HepG2 (cell line): Measurements from ENCODE around the gene SMURF1. TPM values are rescaled to one million over a fixed set of nuclear protein-coding genes. Genes with fewer than 3 reads are reported as not detected.

Source experiments
- ATAC-seq: fragments of 200-7000 bp; cut with Tn5 transposase; 3 replicates; pipeline ENCODE4 v1.9.1; 2020; ENCODE audit warnings: mild to moderate bottlenecking, moderate library complexity
- BruUV-seq: library from RNA; stranded (reverse); fragments of 400-500 nt; replicated peaks from 2 replicates; lab custom pipeline; 2021; lab: Mats Ljungman, UMichigan
- CTCF ChIA-PET: fragments of 300-600 bp; formaldehyde crosslinking; extraction: SDS; loops from one replicate; lab custom pipeline; 2021; ENCODE audit warnings: low total read pairs, inconsistent platforms, low intra/inter-chr PET ratio; lab: Yijun Ruan, JAX
- POLR2A ChIA-PET: fragments of 350-600 bp; sonication (Branson Sonifier 250); formaldehyde crosslinking; loops from one replicate; lab custom pipeline; 2020; ENCODE audit warnings: antibody characterized with exemption, inconsistent platforms; lab: Yijun Ruan, JAX
- DNase-seq: peaks from one replicate; pipeline ENCODE4 v3.0.0-alpha.2; 2015; ENCODE audit warnings: low spot score
- FAIRE-seq: peaks from 3 replicates; lab custom pipeline; 2011; peaks lifted over from hg19 to GRCh38; lab: Jason Lieb, UNC
- H2AFZ ChIP-seq: one replicate; pipeline ENCODE4 v1.6.1; 2011; ENCODE audit warnings: low read length, inconsistent platforms
- H3K27ac ChIP-seq: fragments of 300-600 bp; 3 replicates; pipeline ENCODE4 v1.8.0; 2011; ENCODE audit warnings: mixed run types, mild to moderate bottlenecking, mixed read lengths, low read length, inconsistent platforms; ENCODE audit not compliant: insufficient read depth; ENCODE audit errors: extremely low read length
- H3K27me3 ChIP-seq, 2 experiments: fragments of 200-600 bp in 1 of 2; 2 replicates in 1 of 2; 3 replicates in 1 of 2; pipeline versions ENCODE4 v1.6.0 to v1.8.0; 2011; ENCODE audit warnings: low read length in 2 of 2, mild to moderate bottlenecking in 2 of 2, moderate library complexity in 2 of 2, inconsistent platforms in 1 of 2; ENCODE audit not compliant: insufficient read depth in 2 of 2, control insufficient read depth in 1 of 2
- H3K36me3 ChIP-seq, 2 experiments: fragments of 200-600 bp in 1 of 2; replicated peaks in 1 of 2; 2 replicates in 1 of 2; 3 replicates in 1 of 2; pipeline versions ENCODE4 v1.5.1 to v1.8.0; 2011; ENCODE audit warnings: low read length in 2 of 2, inconsistent platforms in 1 of 2; ENCODE audit not compliant: insufficient read depth in 2 of 2, control insufficient read depth in 1 of 2
- H3K4me1 ChIP-seq: 2 replicates; pipeline ENCODE4 v1.5.1; 2012; ENCODE audit warnings: low read length, inconsistent platforms; ENCODE audit not compliant: insufficient read depth
- H3K4me2 ChIP-seq: 2 replicates; pipeline ENCODE4 v1.6.0; 2011; ENCODE audit warnings: low read depth, low read length, inconsistent platforms
- H3K4me3 ChIP-seq, 3 experiments: fragments of 200-600 bp in 1 of 3; sonication (generic), shearing (Covaris generic) in 1 of 3; replicated peaks in 1 of 3; 2 replicates each; pipeline ENCODE4 v1.5.1; 2011 to 2016; ENCODE audit warnings: low read length in 3 of 3, inconsistent platforms in 2 of 3, low read depth in 2 of 3, mild to moderate bottlenecking in 2 of 3, control low read depth in 1 of 3, mixed read lengths in 1 of 3; ENCODE audit not compliant: insufficient read depth in 1 of 3
- H3K79me2 ChIP-seq: one replicate; pipeline ENCODE4 v1.6.1; 2011; ENCODE audit warnings: low read length, inconsistent platforms; ENCODE audit not compliant: insufficient read depth
- H3K9ac ChIP-seq: 2 replicates; pipeline ENCODE4 v1.6.0; 2011; ENCODE audit warnings: mild to moderate bottlenecking, low read depth, low read length, inconsistent platforms; ENCODE audit not compliant: insufficient read depth
- H3K9me3 ChIP-seq: 2 replicates; pipeline ENCODE4 v1.5.1; 2012; ENCODE audit warnings: mild to moderate bottlenecking, low read length
- H4K20me1 ChIP-seq: 2 replicates; pipeline ENCODE4 v1.6.0; 2011; ENCODE audit warnings: inconsistent platforms, mild to moderate bottlenecking, low read length, moderate library complexity; ENCODE audit not compliant: insufficient read depth
- FOXO1 ChIP-seq: sonication (generic); formaldehyde crosslinking; IDR thresholded peaks from 2 replicates; pipeline ENCODE4 v1.4.0; 2020; ENCODE audit warnings: missing genetic modification reagents
- KAT8 ChIP-seq: IDR thresholded peaks from 2 replicates; pipeline ENCODE4 v1.6.1; 2016; ENCODE audit warnings: missing genetic modification reagents, missing compliant biosample characterization
- MIER3 ChIP-seq: IDR thresholded peaks from 2 replicates; pipeline ENCODE4 v1.6.1; 2016; ENCODE audit warnings: missing compliant biosample characterization, borderline replicate concordance
- NFE2 ChIP-seq: sonication (generic); formaldehyde crosslinking; IDR thresholded peaks from 2 replicates; pipeline ENCODE4 v1.4.0; 2020; ENCODE audit warnings: missing genetic modification reagents
- NKX3-1 ChIP-seq: sonication (generic); formaldehyde crosslinking; IDR thresholded peaks from 2 replicates; pipeline ENCODE4 v1.5.0; 2020; ENCODE audit warnings: missing genetic modification reagents
- SOX6 ChIP-seq, 2 experiments: fragments of 450-650 bp in 1 of 2; sonication (generic) in 1 of 2; formaldehyde crosslinking in 1 of 2; IDR thresholded peaks; 2 replicates each; pipeline versions ENCODE4 v1.4.0 to v1.6.1; 2017 to 2020; ENCODE audit warnings: antibody characterized with exemption in 1 of 2, mild to moderate bottlenecking in 1 of 2, missing genetic modification reagents in 1 of 2
- TFDP2 ChIP-seq: sonication (generic); formaldehyde crosslinking; IDR thresholded peaks from 2 replicates; pipeline ENCODE4 v1.4.0; 2020; ENCODE audit warnings: missing genetic modification reagents
- ZFP41 ChIP-seq: sonication (generic); formaldehyde crosslinking; IDR thresholded peaks from 2 replicates; pipeline ENCODE4 v1.4.0; 2020; ENCODE audit warnings: mild to moderate bottlenecking, missing genetic modification reagents, borderline replicate concordance
- ZNF24 ChIP-seq: fragments of 450-650 bp; IDR thresholded peaks from 2 replicates; pipeline ENCODE4 v1.6.1; 2017; ENCODE audit warnings: antibody characterized with exemption, mild to moderate bottlenecking
- ZNF557 ChIP-seq: sonication (generic); formaldehyde crosslinking; IDR thresholded peaks from 2 replicates; pipeline ENCODE4 v1.4.0; 2020; ENCODE audit warnings: missing genetic modification reagents
- ZNF704 ChIP-seq: sonication (generic); formaldehyde crosslinking; IDR thresholded peaks from 2 replicates; pipeline ENCODE4 v1.8.1; 2023; ENCODE audit warnings: mild to moderate bottlenecking, inconsistent platforms, moderate library complexity, missing genetic modification reagents, borderline replicate concordance
- ZNF724P ChIP-seq: sonication (generic); formaldehyde crosslinking; IDR thresholded peaks from 2 replicates; pipeline ENCODE4 v1.8.0; 2022; ENCODE audit warnings: missing genetic modification reagents, borderline replicate concordance
- ZSCAN12 ChIP-seq: sonication (generic); formaldehyde crosslinking; IDR thresholded peaks from 2 replicates; pipeline ENCODE4 v1.9.0; 2021; ENCODE audit warnings: mild to moderate bottlenecking, missing genetic modification reagents
- ZZZ3 ChIP-seq: sonication (generic); formaldehyde crosslinking; IDR thresholded peaks from 2 replicates; pipeline ENCODE4 v1.4.0; 2020; ENCODE audit warnings: missing genetic modification reagents, mild to moderate bottlenecking, borderline replicate concordance
- WGBS: methylation state at CpG from one replicate; pipeline ENCODE4 v1.1.6; 2017; ENCODE audit warnings: low lambda C conversion rate; 5-methylcytosine and 5-hydroxymethylcytosine counted together
- in situ Hi-C: cut with HindIII; loops from 2 replicates; pipeline ENCODE4 v1.10.0; 2017; ENCODE audit warnings: low pct_unique_long_range_greater_than_20kb; ENCODE audit not compliant: extremely low pct_ligation_motif_present
- intact Hi-C: fragments of 100-400 bp; cut with micrococcal nuclease; formaldehyde crosslinking; loops from one replicate; pipeline ENCODE4 v1.10.0; 2022; ENCODE audit not compliant: unreplicated experiment
- polyA plus RNA-seq, 8 experiments: library from polyadenylated mRNA; depleted of rRNA in 3 of 8; stranded (reverse) in 7 of 8; unstranded in 1 of 8; fragments of >200 nt; fragmentation: Illumina TruSeq in 4 of 8; extraction: Trizol in 4 of 8; gene quantifications; 2 replicates each; pipeline versions ENCODE4 v1.2.1 to v1.2.3, GENCODE V29; 2011 to 2016; ENCODE audit warnings: low read depth in 4 of 8, missing spikeins in 1 of 8, mixed read lengths in 1 of 8; ENCODE audit not compliant: insufficient read depth in 1 of 8
- total RNA-seq, 5 experiments: library from RNA; depleted of rRNA; stranded (reverse); fragments of >200 nt; fragmentation: Illumina TruSeq; extraction: Trizol; gene quantifications; 2 replicates each; pipeline ENCODE4 v1.2.3, GENCODE V29; 2016; ENCODE audit warnings: low read depth in 1 of 5

The SMURF1 gene
- total and polyA plus RNA-seq, 2 of the 13 experiments (the other 11 are each of a cell fraction or from before 2014, with no cell fraction given), result 8.3 to 11.1 TPM

GRCh38 chr7:99004781-99005500, 139.0 kb downstream of the SMURF1 start:
- H2AFZ ChIP-seq, result no peak overlapping the region
- H3K4me1 ChIP-seq, result no peaks in the 10 kb centered on the region
- in situ Hi-C loops (no loop called here), intact Hi-C loops (no loop called here)
- peaks cover 37 to 79% of the 10 kb centered on the region in 2 experiments for H3K36me3 ChIP-seq
- H3K27me3 ChIP-seq, result no peaks in the 10 kb centered on the region
- no peaks in the 10 kb centered on the region for H3K9me3 ChIP-seq
- FAIRE-seq (no peak), ATAC-seq (no peak), DNase-seq (no peak)
- no peak overlapping the region for H3K4me3 ChIP-seq
- H3K4me2 ChIP-seq, result no peak overlapping the region
- TF ChIP-seq TFDP2 (no peak), NKX3-1 (CRISPR knock-in tag) (no peak), NFE2 (CRISPR knock-in tag) (no peak), ZFP41 (CRISPR knock-in tag) (no peak), ZNF557 (CRISPR knock-in tag) (no peak), ZSCAN12 (CRISPR knock-in tag) (no peak), ZZZ3 (no peak), SOX6 (IDR thresholded peaks at IDR 0.05) (no peak), SOX6 (CRISPR knock-in tag; IDR thresholded peaks at IDR 0.05) (no peak), ZNF24 (no peak), ZNF724P (CRISPR knock-in tag) (no peak), FOXO1 (CRISPR knock-in tag) (no peak), MIER3 (CRISPR knock-in tag) (no peak), ZNF704 (CRISPR knock-in tag) (no peak), KAT8 (CRISPR knock-in tag) (no peak)
- H4K20me1 ChIP-seq, result no peaks in the 10 kb centered on the region
- H3K9ac ChIP-seq, result no peak overlapping the region
- no TSS peak for BruUV-seq
- no peak overlapping the region for H3K27ac ChIP-seq
- H3K79me2 ChIP-seq, result no peaks in the 10 kb centered on the region
- 96% methylated on average over 23 of the region's 26 CpGs for WGBS
- POLR2A ChIA-PET, result no interaction called here
- CTCF ChIA-PET, result no interaction called here
